ENCODE data around the gene CDKL5. TPM values are rescaled to one million over a fixed set of nuclear protein-coding genes. Genes with fewer than 3 reads are reported as not detected.

CDKL5 gene
- total RNA-seq, 1 experiment from 2014 or later: 2.4 TPM

DNA sequence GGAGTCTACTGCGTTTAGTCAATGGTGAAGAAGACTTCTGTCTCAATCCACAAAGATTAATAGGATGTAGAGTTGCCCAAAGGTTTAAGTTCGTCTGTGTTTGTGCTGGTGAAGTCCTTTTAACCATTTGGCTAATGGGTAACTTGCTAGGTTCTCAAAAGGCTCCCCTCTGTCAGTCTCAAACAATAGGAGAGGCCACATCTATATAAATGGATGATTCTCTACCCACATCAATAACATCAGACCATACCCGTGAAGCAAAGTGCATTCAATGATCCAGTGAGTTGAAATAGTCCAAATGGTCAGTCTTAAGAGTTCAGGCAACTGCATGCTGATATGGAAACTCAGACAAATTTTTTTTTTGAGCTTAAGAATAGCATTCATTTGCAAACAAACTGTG, 218.4 kb downstream of the CDKL5 start:
- DNase-seq (ENCODE audit: low spot score): no peak

GRCh38 chrX:18647621-18648020, 222.2 kb downstream of the CDKL5 start:
- DNase-seq (ENCODE audit: low spot score): no peak

GRCh38 chrX:18649498-18649951, 224.1 kb downstream of the CDKL5 start:
- no peak for DNase-seq (ENCODE audit: low spot score)

DNA sequence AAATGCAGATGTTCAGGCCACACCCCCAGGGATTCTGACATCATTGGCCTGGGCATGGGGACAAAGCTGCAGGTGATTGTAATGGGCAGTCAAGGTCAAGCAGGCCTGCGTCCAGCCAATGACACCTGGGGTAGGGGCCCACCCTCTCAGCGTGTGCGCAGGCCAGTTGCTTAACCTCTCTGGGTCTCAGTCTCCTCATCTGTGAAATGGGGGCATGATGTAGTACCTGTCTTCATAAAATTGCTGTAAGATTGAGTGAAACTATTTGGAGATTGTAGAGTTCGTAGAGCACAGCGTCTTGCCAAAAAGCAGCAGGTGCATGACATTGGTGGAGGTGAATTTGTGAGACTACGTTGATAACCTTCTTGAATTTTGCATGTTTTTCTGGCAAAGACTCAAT, 225.3 kb downstream of the CDKL5 start:
- no peak for DNase-seq (ENCODE audit: low spot score)

DNA sequence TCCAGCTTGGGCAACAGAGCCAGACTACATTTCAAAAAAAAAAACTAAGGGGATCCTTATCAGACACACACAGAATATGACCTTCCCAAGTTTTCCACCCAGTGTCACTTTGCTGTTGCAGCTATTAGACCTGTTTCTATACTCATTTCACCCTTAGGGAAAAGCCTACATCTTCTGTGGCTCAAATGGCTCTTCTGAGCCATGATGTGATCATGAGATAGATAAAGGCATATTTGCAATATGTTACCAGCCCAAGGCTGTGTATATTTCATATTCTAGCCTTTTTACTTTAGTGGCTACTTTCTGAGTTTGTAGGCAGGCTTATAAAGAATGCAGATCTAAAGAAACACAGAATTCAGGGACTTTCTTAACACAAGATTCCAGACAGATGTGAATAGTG, 227.2 kb downstream of the CDKL5 start:
- no peak for DNase-seq (ENCODE audit: low spot score)

- DNase-seq (ENCODE audit: low spot score): no peak
These were observed 229.7 kb downstream of the CDKL5 start for GRCh38 chrX:18654875-18655836.

- DNase-seq (ENCODE audit: low spot score): no peak
These were observed 235.9 kb downstream of the CDKL5 start for GRCh38 chrX:18661273-18661672.

DNA sequence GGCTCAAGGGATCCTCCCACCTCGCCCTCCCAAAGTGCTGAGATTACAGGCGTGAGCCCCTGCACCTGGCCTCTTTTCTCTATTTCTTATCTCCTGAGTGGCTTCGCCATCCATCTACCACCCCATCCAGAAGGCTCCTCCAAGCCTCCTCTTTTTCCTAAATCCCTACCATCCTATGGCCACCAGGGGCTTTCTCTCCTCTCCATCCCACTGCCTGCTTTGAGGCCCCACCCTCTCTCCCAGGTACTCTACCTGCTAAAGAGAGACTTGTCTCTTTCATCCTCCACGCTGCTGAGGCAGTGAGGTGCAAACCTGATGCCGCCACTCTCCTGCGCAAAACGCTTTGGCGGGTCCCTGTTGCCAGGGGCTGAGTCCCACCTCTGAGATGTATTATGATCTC, 239.5 kb downstream of the CDKL5 start:
- no peak for DNase-seq (ENCODE audit: low spot score)

GRCh38 chrX:18666614-18667013, 241.2 kb downstream of the CDKL5 start:
- DNase-seq (ENCODE audit: low spot score): no peak

DNA sequence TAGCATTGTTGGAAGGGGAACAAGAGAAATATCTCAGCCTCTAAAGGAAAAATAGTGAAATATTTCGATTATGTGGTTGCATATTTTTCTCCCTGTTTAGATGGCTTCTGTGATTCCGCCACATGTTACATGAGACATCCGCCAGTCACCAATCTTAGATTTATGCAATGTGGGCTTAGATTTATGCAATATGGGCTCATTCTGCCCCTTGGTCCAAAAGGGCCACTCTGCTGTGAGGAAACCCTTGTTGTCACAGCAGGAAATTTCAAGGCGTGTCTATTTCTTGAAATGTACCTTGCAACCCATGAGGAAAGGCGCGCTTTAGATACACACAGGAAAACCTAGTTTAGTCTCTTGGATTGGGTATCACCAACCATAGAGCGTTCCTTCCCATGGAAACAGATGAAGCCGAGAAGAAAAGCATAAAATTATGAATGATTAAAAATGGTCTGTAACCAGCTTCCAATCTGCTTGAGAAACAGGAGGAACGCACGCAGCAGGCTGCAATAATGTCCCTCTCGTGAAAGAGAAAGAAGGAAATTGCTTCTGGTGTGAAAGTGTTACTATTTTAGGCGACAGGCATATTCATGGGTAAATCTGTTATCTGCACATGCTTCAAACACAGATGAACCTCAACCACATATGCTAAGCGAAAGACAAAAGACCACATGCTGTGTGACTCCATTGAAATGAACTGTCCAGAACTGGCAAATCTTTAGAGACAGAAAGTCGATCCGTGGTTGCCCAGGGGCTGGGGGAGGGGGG, 242.8 kb downstream of the CDKL5 start:
- no peak for DNase-seq (ENCODE audit: low spot score)

DNA sequence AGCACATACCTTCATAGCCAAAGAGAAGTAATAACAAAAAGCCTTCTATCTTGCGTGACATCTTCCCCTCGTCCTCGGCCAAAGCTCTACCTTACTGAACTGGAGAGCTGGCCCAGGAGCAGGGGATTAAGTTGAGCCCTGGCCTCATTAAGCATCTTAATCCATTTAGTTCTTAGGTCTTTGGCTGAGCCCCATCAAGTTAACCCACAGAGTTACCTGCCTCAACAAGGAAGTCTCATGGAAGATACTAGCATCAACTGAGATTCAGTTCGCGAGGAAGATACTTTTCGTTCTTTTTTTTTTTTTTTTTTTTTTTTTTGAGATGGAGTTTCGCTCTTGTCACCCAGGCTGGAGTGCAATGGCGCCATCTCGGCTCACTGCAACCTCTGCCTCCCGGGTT, 246.6 kb downstream of the CDKL5 start, which contains the start of gene RS1:
RS1 (minus strand) TSS at position 101 of the 400 bp plus-strand sequence; CDS start at position 61, 40 bp downstream.
- no peak for DNase-seq (ENCODE audit: low spot score)

GRCh38 chrX:18674417-18674787, 249.0 kb downstream of the CDKL5 start:
- DNase-seq (ENCODE audit: low spot score): no peak

DNA sequence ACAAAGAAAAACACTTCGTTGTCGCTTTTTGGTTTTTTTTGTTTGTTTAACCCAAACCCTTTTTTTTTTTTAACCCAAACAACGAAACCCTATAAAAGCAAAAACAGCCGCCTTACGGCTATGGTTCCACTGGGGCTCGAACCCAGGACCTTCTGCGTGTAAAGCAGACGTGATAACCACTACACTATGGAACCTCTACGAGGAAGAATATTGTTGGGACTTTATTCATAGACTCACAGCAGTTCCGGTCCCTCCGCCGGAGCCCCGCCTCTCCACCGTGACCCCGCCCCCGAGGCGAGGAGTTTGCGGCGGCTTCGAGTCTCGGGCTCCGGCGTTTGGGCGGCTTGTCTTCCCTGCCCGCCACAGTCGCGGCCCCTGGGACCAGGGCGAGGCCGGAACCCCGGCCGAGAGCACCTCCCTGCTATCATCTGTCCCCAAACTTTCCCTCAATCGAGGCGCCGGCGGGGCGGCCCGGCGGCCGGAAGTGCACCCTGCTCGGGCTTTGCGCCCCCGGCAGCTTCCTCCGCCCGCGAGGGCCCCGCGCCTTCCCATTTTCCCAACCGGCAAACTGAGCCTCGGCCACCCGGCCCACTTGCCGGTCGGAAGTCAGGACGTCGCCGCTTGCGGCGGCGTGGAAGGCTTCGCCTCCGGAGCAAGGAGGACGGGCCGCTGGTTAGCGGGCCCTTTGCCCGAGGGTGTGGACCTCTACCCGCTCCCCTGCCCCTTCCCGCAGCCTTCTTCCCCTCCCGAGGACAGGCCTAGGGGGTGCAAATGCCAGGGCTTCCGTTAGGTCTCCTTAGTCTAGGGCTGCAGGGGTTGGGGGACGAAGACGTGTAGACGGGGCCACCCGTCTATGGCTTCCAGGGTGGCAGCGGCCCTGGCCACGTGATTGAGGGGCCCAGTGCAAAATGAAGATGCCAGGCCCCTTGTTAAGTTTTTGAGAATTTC, 249.7 kb downstream of the CDKL5 start:
- DNase-seq (ENCODE audit: low spot score): peak; percentile 70

GRCh38 chrX:18676050-18676449, 250.6 kb downstream of the CDKL5 start:
- no peak for DNase-seq (ENCODE audit: low spot score)

GRCh38 chrX:18676470-18676869, 251.1 kb downstream of the CDKL5 start:
- DNase-seq (ENCODE audit: low spot score): no peak

DNA sequence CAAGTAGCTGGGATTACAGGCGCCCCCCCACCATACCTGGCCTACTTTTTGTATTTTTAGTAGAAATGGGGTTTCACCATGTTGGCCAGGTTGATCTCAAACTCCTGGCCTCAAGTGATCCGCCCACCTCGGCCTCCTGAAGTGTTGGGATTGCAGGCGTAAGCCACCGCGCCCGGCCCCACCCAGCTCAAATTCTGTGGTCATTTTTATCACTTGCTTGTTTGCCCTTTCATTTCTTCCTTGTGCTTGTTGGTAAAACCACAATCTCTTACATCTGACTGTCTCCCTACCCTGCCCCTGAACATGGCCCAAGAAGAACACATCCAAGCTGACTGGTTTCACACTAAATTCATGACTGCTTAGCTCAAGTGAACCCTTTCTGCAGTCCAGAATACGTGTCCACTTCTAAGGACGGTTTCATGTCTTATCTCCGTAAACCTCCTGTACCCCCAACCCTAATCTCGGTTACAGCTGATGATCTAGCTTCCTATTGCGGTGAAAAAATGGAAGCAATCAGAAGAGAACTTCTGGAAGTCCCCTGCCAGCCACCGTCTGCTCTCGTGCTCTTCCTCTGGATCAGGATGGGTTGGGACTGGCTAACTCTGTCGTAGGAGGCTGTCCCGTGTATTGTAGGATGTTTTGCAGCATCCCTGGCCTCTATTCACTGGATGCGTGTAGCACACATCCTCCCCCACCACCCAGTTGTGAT, 251.9 kb downstream of the CDKL5 start:
- peak; percentile 44 for DNase-seq (ENCODE audit: low spot score)

- no peak for DNase-seq (ENCODE audit: low spot score)
These were observed 256.6 kb downstream of the CDKL5 start for GRCh38 chrX:18681996-18682395.

- no peak for DNase-seq (ENCODE audit: low spot score)
These were observed 257.6 kb downstream of the CDKL5 start for GRCh38 chrX:18682979-18683387.

DNA sequence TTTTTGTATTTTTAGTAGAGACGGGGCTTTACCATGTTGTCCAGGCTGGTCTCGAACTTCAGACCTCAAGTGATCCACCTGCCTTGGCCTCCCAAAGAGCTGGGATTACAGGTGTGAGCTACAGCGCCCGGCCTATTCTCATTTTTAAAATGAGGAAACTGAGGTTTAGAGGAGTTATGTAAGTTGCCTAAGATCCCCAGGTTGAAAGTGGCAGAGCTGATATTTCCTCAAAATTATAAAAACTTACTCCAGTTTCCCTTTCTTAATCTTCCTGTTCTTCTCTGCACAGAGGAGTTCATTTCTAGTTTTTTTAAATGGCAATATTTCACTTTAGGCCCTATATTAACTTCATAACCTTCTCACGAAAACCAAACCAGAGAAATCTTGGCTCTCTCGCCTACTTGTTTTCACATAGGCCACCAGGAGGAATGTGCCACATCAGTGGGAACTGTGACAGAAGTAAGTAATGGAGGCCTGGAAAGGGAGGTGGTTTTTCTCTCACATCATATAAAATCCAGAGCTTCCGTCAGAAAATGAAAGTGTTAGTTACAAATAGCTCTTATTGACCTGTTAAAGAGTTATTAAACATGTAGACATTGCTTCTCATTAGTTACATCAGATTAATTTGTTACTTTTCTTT, 262.6 kb downstream of the CDKL5 start:
- no peak for DNase-seq (ENCODE audit: low spot score)

GRCh38 chrX:18691431-18691830, 266.0 kb downstream of the CDKL5 start:
- no peak for DNase-seq (ENCODE audit: low spot score)

Measured in A172 (cell line).